Measurements from ENCODE around the gene OR13C8. TPM values are rescaled to one million over a fixed set of nuclear protein-coding genes. Genes with fewer than 3 reads are reported as not detected.
"Not testable (repeated sequence)": the region's sequence is repeated elsewhere in the genome, so short reads cannot be mapped to it uniquely, and the experiment has no call there.

OR13C8 gene, protein sequence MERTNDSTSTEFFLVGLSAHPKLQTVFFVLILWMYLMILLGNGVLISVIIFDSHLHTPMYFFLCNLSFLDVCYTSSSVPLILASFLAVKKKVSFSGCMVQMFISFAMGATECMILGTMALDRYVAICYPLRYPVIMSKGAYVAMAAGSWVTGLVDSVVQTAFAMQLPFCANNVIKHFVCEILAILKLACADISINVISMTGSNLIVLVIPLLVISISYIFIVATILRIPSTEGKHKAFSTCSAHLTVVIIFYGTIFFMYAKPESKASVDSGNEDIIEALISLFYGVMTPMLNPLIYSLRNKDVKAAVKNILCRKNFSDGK
- polyA plus RNA-seq = not detected

DNA sequence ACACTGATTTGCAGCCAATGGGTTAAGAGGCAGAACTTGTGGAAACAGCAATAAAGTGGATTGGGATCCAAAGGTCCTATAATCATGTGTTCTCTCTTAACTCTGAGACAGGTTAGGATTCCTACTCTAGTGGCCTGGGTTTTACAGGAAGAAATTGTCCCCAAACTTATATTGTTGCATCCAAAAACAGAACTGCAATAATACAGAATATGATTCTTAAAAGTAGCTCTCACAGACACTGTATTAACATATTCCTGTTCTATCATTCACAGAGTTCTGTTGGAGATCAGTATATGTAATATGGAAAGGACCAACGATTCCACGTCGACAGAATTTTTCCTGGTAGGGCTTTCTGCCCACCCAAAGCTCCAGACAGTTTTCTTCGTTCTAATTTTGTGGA lies at the start of gene OR13C8:
Gene OR13C8 (plus strand): TSS at position 301 of the 400 bp plus-strand sequence. CDS start 0 bp downstream, at position 301.
- Mint-ChIP-seq H3K27ac (no peak within 1 kb of the TSS), H3K4me3 (no peak within 1 kb of the TSS), H3K27me3 (no peaks in the 10 kb centered on the region), H3K9me3 (peaks cover 8 to 11% (median 8%) of the 10 kb centered on the region in 3 donors), H3K4me1 (no peaks in the 10 kb centered on the region), H3K36me3 (no peaks in the 10 kb centered on the region)

DNA sequence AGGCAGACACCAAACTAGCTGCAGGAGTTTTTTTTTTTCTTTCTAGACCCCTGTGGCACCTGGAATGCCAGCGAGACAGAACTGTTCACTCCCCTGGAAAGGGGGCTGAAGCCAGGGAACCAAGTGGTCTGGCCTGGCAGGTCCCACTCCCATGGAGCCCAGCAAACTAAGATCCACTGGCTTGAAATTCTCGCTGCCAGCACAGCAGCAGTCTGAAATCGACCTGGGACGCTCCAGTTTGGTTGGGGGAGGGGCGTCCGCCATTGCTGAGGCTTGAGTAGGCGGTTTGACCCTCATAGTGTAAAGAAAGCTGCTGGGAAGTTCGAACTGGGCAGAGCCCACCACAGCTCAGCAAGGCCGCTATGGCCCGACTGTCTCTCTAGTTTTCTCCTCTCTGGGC lies 48.7 kb upstream of the OR13C8 start:
- not testable (repeated sequence) for H3K4me1 Mint-ChIP-seq, H3K4me3 Mint-ChIP-seq, H3K27me3 Mint-ChIP-seq, H3K27ac Mint-ChIP-seq, H3K36me3 Mint-ChIP-seq, H3K9me3 Mint-ChIP-seq

DNA sequence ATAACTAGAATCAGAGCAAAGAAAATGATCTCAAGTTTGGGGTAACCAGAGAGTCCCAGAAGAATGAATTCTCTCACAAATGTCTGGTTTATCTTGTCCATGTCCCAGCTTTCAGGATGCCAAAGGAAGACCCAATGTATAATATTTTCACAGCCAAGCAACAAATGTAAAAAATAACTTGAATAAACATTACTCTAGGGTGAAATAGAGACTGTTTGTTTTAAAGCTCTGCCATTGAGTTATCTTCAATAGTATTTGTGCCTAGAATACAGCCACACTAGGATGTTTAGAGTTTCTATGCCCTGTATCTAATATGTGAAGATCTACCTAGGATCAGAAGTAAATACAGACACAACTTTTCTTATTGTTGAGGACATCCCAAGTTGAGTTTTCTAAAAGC lies 41.9 kb upstream of the OR13C8 start, which contains the start of gene OR13C4:
Gene OR13C4 (minus strand): TSS at position 101 of the 400 bp plus-strand sequence. CDS start 0 bp downstream, at position 101.
- H3K4me1 Mint-ChIP-seq = no peaks in the 10 kb centered on the region
- H3K9me3 Mint-ChIP-seq = peaks cover 0 to 16% (median 14%) of the 10 kb centered on the region in 3 donors
- no peak within 1 kb of the TSS for H3K27ac Mint-ChIP-seq
- H3K27me3 Mint-ChIP-seq = no peaks in the 10 kb centered on the region
- no peak within 1 kb of the TSS for H3K4me3 Mint-ChIP-seq
- H3K36me3 Mint-ChIP-seq = no peaks in the 10 kb centered on the region

DNA sequence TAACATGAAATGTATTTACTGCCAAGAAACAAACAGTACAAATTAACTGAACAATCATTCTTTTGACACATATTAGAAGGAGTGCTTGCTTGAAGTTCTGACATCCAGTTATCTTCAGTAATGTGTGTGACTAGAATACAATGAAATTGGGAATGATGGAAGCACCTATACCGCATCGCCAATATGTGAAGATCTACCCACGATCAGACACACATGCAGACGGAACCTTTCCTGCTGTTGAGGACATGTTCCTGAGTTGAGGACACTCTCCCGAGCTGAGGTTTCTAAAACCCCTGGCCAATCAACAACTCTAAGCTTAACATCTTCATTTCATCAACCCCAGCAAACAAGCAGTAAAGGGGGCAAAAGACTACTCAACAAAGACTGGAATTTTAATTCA lies 32.2 kb upstream of the OR13C8 start, which contains the start of gene OR13C3:
Gene OR13C3 (minus strand): TSS at position 101 of the 400 bp plus-strand sequence. CDS start 133 bp downstream, outside the sequence.
- Mint-ChIP-seq H3K27ac (no peak within 1 kb of the TSS), H3K9me3 (no peaks in the 10 kb centered on the region), H3K27me3 (no peaks in the 10 kb centered on the region), H3K4me1 (no peaks in the 10 kb centered on the region), H3K4me3 (no peak within 1 kb of the TSS), H3K36me3 (no peaks in the 10 kb centered on the region)

DNA sequence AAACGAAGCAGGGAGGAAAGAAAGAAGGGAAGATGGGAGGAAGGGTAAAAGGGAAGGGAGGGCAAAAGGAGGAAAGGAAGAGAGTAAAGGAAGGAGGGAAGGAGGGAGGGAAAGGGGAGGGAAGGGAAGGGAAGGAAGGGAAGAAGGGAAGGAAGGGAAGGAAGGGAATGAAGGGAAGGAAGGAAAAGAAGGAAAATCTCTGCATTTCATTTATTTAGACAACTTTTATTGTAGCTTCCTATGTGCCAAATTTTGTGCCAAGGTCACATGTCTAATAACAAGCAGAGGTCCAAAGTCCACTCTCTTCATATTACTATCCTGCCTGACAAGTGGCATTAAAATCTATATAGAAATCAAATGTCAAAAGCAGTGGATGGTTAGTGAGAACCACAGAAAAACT lies 29.7 kb upstream of the OR13C8 start:
- no peak overlapping the region for H3K27ac Mint-ChIP-seq
- H3K27me3 Mint-ChIP-seq = no peaks in the 10 kb centered on the region
- H3K4me1 Mint-ChIP-seq = no peaks in the 10 kb centered on the region
- no peaks in the 10 kb centered on the region for H3K36me3 Mint-ChIP-seq
- H3K9me3 Mint-ChIP-seq = no peaks in the 10 kb centered on the region
- no peak overlapping the region for H3K4me3 Mint-ChIP-seq

DNA sequence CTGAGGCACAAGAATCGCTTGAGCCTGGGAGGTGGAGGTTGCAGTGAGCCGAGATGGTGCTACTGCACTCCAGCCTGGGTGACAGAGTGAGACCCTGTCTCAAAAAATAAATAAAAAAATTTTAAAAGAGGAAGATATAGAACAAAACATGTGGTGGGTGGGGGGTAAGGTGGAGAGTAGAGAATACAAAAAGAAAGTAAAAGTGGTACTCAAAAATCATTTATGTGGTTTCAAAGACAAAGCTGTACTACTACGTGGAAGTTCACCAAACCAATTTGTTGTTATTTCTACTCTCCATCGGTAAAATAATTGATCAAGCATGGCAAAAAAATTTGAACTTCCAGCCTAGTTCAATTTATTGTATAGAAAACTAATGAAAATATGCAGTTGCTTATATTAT lies 24.3 kb upstream of the OR13C8 start:
- Mint-ChIP-seq H3K4me1 (no peaks in the 10 kb centered on the region), H3K27me3 (no peaks in the 10 kb centered on the region), H3K9me3 (no peaks in the 10 kb centered on the region), H3K4me3 (no peak overlapping the region), H3K27ac (no peak overlapping the region), H3K36me3 (no peaks in the 10 kb centered on the region)

DNA sequence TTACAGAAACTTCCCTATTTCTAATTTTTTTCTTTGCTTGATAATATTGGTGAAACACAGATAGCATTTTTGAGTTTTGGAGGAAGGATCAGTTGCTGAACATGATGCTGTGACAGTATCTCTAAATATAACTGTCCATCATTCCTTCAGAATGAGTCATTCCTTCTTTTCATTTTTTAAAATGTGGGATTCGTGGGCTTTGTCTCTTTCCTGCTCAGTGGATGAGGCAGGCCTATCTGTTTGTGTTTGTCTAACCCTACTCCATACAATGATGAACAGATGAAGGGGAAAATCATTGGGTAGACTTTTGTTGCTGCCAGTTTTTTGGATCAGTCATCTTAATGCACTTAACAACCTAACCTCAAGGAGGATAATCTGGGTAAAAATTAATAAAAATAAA lies 15.7 kb upstream of the OR13C8 start:
- Mint-ChIP-seq H3K9me3 (peaks cover 0 to 6% (median 5%) of the 10 kb centered on the region in 3 donors), H3K27me3 (no peaks in the 10 kb centered on the region), H3K27ac (no peak overlapping the region), H3K4me1 (no peaks in the 10 kb centered on the region), H3K36me3 (no peaks in the 10 kb centered on the region), H3K4me3 (no peak overlapping the region)

DNA sequence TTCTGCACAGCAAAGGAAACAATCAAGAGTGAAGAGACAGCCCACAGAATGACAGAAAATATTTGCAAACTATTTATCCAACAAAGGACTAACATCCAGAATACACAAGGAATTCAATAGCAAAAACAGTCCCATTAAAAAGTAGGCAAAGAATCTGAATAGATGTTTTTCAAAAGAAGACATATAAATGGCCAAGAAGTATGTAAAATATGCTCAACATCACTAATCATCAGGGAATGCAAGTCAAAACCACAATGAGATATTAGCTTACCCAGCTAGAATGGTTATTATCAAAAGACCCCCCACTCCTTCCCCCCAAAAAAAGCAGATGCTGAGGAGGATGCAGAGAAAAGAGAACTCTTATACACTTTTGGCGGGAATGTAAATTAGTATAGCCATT lies 13.4 kb upstream of the OR13C8 start:
- no peak overlapping the region for H3K4me3 Mint-ChIP-seq
- H3K4me1 Mint-ChIP-seq = no peaks in the 10 kb centered on the region
- H3K27me3 Mint-ChIP-seq = no peaks in the 10 kb centered on the region
- peaks cover 0 to 15% (median 9%) of the 10 kb centered on the region in 3 donors for H3K9me3 Mint-ChIP-seq
- H3K36me3 Mint-ChIP-seq = no peaks in the 10 kb centered on the region
- no peak overlapping the region for H3K27ac Mint-ChIP-seq

DNA sequence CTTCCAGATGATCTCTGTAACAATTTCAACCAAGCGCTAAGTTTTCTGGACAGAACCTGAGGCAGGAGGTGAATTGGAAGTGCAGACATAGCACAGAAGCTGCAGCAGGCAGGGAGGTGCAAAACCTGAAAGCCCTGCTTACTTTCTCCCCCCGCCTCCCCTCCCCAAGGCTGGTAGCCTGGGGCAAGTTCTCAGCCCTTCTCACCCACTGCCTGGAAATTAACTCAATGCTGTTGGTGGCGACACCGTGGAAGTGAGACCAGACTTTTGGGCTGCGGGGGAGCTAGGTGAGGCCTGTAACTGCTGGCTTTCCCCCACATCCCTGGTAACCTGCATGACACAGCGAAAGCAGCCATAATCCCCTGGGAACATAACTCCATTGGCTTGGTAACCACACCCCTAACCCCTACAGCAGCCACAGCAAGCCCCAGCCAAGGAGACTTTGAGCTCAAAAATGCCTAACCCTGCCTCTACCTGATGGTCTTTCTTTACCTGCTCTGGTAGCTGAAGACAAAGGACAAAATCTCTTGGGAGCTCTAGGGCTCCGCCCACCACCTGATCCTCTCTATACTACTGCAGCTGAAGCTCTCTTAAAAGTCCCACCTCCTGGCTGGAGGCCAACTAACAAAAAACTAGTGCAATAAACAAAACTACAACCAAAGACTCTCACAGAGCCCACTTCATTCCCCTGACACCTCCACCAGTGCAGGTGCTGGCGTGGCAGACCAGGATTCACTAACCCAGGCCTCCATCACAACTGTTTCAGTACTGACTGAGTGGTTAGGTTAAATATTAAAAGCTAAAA lies 11.9 kb upstream of the OR13C8 start:
- H3K36me3 Mint-ChIP-seq = no peaks in the 10 kb centered on the region
- no peak overlapping the region for H3K4me3 Mint-ChIP-seq
- peaks cover 0 to 15% (median 9%) of the 10 kb centered on the region in 3 donors for H3K9me3 Mint-ChIP-seq
- no peaks in the 10 kb centered on the region for H3K27me3 Mint-ChIP-seq
- H3K4me1 Mint-ChIP-seq = no peaks in the 10 kb centered on the region
- H3K27ac Mint-ChIP-seq = no peak overlapping the region

DNA sequence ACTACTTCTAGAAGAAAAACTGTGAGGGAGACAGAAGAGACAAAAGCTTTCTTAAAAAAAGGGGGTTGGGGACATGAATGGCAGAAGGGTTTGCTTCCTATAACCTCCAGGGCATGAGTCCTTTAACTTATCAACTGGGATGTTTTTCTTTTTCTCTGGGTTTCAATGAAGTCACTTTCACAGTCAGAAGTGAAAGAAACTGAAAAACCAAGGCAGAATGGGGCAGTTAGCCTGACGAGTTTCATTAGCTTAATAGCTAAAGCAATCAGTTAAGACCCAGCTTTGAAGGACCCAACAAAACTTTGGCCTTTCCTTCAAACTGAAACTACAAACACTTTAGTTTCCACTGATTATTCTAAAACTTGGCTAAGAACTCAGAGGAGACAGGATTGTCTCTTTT lies 4.6 kb upstream of the OR13C8 start:
- Mint-ChIP-seq H3K4me3 (no peak overlapping the region), H3K27me3 (no peaks in the 10 kb centered on the region), H3K36me3 (no peaks in the 10 kb centered on the region), H3K4me1 (no peaks in the 10 kb centered on the region), H3K27ac (no peak overlapping the region), H3K9me3 (peaks cover 3 to 6% (median 3%) of the 10 kb centered on the region in 3 donors)

DNA sequence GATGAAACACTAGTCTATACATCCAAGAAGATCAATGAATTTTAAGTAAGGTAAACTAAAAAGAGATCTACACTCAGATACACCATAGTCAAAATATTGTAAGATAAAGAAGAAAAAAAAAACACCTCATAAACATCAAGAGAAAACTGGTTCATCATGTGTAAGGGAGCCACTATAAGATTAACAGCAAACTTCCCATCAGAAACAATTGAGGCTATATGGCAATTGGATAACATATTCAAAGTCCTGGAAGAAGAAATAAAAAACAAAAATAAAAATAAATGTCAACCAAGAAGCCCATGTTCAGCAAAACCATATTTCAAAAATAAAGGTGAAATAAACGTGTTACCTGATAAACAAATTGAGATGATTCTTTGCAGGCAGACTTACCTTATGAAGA lies 3.6 kb downstream of the OR13C8 start:
- Mint-ChIP-seq H3K36me3 (no peaks in the 10 kb centered on the region), H3K9me3 (peaks cover 8 to 11% (median 8%) of the 10 kb centered on the region in 3 donors), H3K27me3 (no peaks in the 10 kb centered on the region), H3K27ac (no peak overlapping the region), H3K4me3 (no peak overlapping the region), H3K4me1 (no peaks in the 10 kb centered on the region)

DNA sequence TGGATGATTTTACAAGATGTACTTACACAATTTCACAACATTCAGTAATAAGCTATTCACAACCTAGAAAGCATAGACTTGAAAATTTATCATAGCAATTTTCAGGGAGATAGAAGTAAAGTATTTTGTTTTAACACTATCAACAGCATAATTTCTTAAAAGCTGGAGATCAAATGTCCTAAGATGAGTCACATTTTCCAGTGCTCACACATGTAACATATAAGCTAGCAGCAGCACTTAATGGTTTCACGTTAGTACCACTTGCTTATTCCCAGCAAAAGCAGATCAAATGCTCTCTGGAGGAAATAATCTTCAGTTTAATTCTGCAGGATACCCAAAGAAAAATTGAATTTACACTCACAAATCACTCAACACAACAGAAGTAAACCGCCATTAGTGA lies 6.5 kb downstream of the OR13C8 start:
- H3K27ac Mint-ChIP-seq = no peak overlapping the region
- no peaks in the 10 kb centered on the region for H3K36me3 Mint-ChIP-seq
- H3K9me3 Mint-ChIP-seq = peaks cover 4 to 11% (median 4%) of the 10 kb centered on the region in 3 donors
- no peak overlapping the region for H3K4me3 Mint-ChIP-seq
- no peaks in the 10 kb centered on the region for H3K27me3 Mint-ChIP-seq
- H3K4me1 Mint-ChIP-seq = no peaks in the 10 kb centered on the region

DNA sequence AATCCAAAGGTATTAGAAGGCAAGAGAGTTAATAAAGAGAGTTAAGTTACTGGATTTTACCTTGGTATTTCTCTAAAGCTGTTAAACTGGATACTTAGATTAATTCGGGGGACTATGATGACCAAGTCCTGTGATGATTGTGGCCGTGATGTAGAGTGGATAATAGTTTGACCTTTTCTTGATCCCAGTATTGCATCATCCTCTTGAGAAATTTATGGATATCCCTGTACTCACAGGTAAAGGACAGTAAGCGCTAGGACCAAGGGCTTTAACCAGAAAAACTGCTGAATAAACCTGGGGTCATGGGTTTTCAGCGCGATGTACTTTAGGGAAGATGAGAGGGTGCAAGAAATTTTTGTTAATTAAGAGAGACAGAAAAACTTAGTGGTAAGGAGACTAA lies 8.3 kb downstream of the OR13C8 start:
- H3K27me3 Mint-ChIP-seq = no peaks in the 10 kb centered on the region
- no peaks in the 10 kb centered on the region for H3K36me3 Mint-ChIP-seq
- H3K27ac Mint-ChIP-seq = no peak overlapping the region
- no peaks in the 10 kb centered on the region for H3K4me1 Mint-ChIP-seq
- no peak overlapping the region for H3K4me3 Mint-ChIP-seq
- peaks cover 0 to 8% (median 3%) of the 10 kb centered on the region in 3 donors for H3K9me3 Mint-ChIP-seq

DNA sequence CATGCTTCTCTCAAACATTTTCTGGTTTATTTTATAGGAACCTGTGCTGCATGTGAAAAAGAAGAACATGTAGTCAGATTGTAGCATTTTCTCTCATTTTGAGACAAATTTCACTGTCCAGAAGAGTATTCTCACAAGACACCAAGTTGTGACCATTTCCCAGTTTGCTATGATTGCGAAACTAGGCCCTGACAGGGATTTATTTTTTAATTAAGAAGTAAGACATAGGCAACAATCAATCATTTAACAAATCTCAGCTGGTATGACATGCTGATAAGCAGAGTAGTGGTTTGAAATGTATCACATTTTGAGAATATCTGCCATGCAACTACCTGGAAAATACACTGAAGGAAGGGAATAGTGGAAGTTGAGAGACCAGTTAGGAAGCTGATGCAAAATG lies 11.6 kb downstream of the OR13C8 start:
- Mint-ChIP-seq H3K27me3 (no peaks in the 10 kb centered on the region), H3K4me3 (no peak overlapping the region), H3K4me1 (no peaks in the 10 kb centered on the region), H3K9me3 (no peaks in the 10 kb centered on the region), H3K36me3 (no peaks in the 10 kb centered on the region), H3K27ac (no peak overlapping the region)

DNA sequence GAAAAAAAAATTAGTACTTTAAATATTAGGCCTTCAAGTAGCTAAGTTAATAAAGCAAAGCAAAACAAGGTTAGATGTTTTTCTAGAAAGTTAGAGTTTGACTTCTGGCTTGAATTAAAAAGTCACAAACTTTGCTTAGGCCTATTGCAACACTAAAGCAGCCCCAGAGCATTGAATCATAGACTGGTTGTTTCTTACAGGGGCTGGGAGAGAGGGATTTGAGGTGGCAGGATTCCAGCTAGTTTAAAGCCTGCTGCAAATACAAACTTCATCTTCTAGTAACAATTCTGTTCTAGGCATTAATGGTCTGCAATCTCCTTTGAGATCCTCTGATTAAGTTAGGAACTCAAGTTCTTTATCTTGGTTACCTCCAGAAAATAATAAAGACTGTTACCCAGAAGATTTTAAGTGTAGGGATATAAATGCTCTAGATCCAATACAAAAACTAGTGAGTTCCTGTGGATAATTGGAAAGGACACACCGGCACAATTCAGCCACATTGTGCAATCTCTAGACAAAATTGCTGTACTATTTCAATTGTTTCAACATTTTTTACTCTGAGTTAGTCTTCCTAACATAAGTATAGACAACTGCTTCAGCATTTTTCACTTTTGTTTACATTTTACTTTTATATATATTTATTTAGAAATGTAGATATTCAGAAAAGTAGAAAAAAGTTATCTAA lies 17.7 kb downstream of the OR13C8 start:
- Mint-ChIP-seq H3K4me1 (peaks cover 0 to 2% (median 0%) of the 10 kb centered on the region in 3 donors), H3K4me3 (no peak overlapping the region), H3K36me3 (no peaks in the 10 kb centered on the region), H3K27ac (no peak overlapping the region), H3K27me3 (no peaks in the 10 kb centered on the region), H3K9me3 (no peaks in the 10 kb centered on the region)
